Neural progenitor cell (in vitro differentiated cells): ENCODE data around the gene NR3C2. TPM values are rescaled to one million over a fixed set of nuclear protein-coding genes. Genes with fewer than 3 reads are reported as not detected.
"Not testable (repeated sequence)": the region's sequence is repeated elsewhere in the genome, so short reads cannot be mapped to it uniquely, and the experiment has no call there.

Experiments used
- DNase-seq: peaks from one replicate; pipeline ENCODE4 v3.0.0-alpha.2; 2016; ENCODE audit warnings: low spot score
- H2AFZ ChIP-seq: fragments of 200-600 bp; sonication (generic); replicated peaks from 2 replicates; pipeline ENCODE4 v1.6.1; 2016; ENCODE audit warnings: antibody characterized with exemption
- H3F3A ChIP-seq: fragments of 200-600 bp; sonication (generic); 2 replicates; pipeline ENCODE4 v1.6.1; 2016; ENCODE audit warnings: antibody characterized with exemption, low read depth
- H3K27ac ChIP-seq: fragments of 200-600 bp; sonication (generic); 2 replicates; pipeline ENCODE4 v1.5.1; 2016; ENCODE audit warnings: mild to moderate bottlenecking
- H3K27me3 ChIP-seq: fragments of 200-600 bp; sonication (generic); 2 replicates; pipeline ENCODE4 v1.6.1; 2016; ENCODE audit warnings: mild to moderate bottlenecking, moderate library complexity
- H3K36me3 ChIP-seq: fragments of 200-600 bp; sonication (generic); 2 replicates; pipeline ENCODE4 v1.5.1; 2016
- H3K4me1 ChIP-seq: fragments of 200-600 bp; sonication (generic); 2 replicates; pipeline ENCODE4 v1.6.1; 2016; ENCODE audit warnings: mixed run types
- H3K4me2 ChIP-seq: fragments of 200-600 bp; sonication (generic); 2 replicates; pipeline ENCODE4 v1.6.1; 2016
- H3K4me3 ChIP-seq: fragments of 200-600 bp; sonication (generic); 2 replicates; pipeline ENCODE4 v1.5.1; 2016
- H3K79me2 ChIP-seq: fragments of 200-600 bp; sonication (generic); 2 replicates; pipeline ENCODE4 v1.6.1; 2016; ENCODE audit warnings: low read depth
- H3K9ac ChIP-seq: fragments of 200-600 bp; sonication (generic); 2 replicates; pipeline ENCODE4 v1.6.1; 2016
- H3K9me3 ChIP-seq: fragments of 200-600 bp; sonication (generic); 2 replicates; pipeline ENCODE4 v1.5.1; 2016; ENCODE audit warnings: low read depth
- H4K20me1 ChIP-seq: fragments of 200-600 bp; sonication (generic); 2 replicates; pipeline ENCODE4 v1.6.1; 2016; ENCODE audit warnings: low read depth
- H3K27ac Mint-ChIP-seq: 3 replicates; pipeline ENCODE4 v1.8.0; 2021; ENCODE audit warnings: mixed read lengths
- H3K27me3 Mint-ChIP-seq: 2 replicates; pipeline ENCODE4 v1.8.0; 2022; ENCODE audit warnings: low read depth, mild to moderate bottlenecking, inconsistent platforms, moderate library complexity, mixed read lengths; ENCODE audit not compliant: insufficient read depth
- H3K36me3 Mint-ChIP-seq: 3 replicates; pipeline ENCODE4 v1.8.0; 2021; ENCODE audit warnings: mixed read lengths
- H3K4me1 Mint-ChIP-seq: 3 replicates; pipeline ENCODE4 v1.8.0; 2021; ENCODE audit warnings: mixed read lengths
- H3K4me3 Mint-ChIP-seq: 3 replicates; pipeline ENCODE4 v1.8.0; 2021; ENCODE audit warnings: mild to moderate bottlenecking, moderate library complexity, mixed read lengths
- H3K9me3 Mint-ChIP-seq: 3 replicates; pipeline ENCODE4 v1.8.0; 2020; ENCODE audit warnings: mixed read lengths
- EZH2 ChIP-seq: fragments of 200-600 bp; sonication (generic); IDR thresholded peaks from 2 replicates; pipeline ENCODE4 v1.6.1; 2017; ENCODE audit warnings: antibody characterized with exemption, mild to moderate bottlenecking, moderate library complexity
- EZH2phosphoT487 ChIP-seq: fragments of 200-600 bp; sonication (generic); IDR thresholded peaks from 2 replicates; pipeline ENCODE4 v1.6.1; 2017; ENCODE audit warnings: antibody characterized with exemption
- total RNA-seq: library from RNA; depleted of rRNA; stranded (reverse); fragments of >200 nt; gene quantifications from 2 replicates; pipeline ENCODE4 v1.2.3, GENCODE V29; 2015; ENCODE audit warnings: low replicate concordance
- TF ChIP-seq, protein P1 (sequence below): fragments of 200-600 bp; sonication (generic); IDR thresholded peaks from 2 replicates; pipeline ENCODE4 v1.5.1; 2017; ENCODE audit warnings: antibody characterized with exemption, mild to moderate bottlenecking

NR3C2 gene
- total RNA-seq, 1 donor from 2014 or later = 0.73 TPM

- H4K20me1 ChIP-seq = no peaks in the 10 kb centered on the region
- Mint-ChIP-seq H3K27me3 (peaks cover 7% of the 10 kb centered on the region), H3K9me3 (no peaks in the 10 kb centered on the region), H3K4me3 (no peak overlapping the region), H3K36me3 (no peaks in the 10 kb centered on the region), H3K27ac (no peak overlapping the region), H3K4me1 (peaks cover 30% of the 10 kb centered on the region)
- peaks cover 3% of the 10 kb centered on the region for H3K36me3 ChIP-seq
- TF ChIP-seq EZH2 = no peak
- TF ChIP-seq, protein P1, sequence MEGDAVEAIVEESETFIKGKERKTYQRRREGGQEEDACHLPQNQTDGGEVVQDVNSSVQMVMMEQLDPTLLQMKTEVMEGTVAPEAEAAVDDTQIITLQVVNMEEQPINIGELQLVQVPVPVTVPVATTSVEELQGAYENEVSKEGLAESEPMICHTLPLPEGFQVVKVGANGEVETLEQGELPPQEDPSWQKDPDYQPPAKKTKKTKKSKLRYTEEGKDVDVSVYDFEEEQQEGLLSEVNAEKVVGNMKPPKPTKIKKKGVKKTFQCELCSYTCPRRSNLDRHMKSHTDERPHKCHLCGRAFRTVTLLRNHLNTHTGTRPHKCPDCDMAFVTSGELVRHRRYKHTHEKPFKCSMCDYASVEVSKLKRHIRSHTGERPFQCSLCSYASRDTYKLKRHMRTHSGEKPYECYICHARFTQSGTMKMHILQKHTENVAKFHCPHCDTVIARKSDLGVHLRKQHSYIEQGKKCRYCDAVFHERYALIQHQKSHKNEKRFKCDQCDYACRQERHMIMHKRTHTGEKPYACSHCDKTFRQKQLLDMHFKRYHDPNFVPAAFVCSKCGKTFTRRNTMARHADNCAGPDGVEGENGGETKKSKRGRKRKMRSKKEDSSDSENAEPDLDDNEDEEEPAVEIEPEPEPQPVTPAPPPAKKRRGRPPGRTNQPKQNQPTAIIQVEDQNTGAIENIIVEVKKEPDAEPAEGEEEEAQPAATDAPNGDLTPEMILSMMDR = no peak
- TF ChIP-seq EZH2phosphoT487 = no peak
- H3K27me3 ChIP-seq = no peaks in the 10 kb centered on the region
- no peak overlapping the region for H2AFZ ChIP-seq
- H3K9ac ChIP-seq = no peak overlapping the region
- no peak overlapping the region for H3K27ac ChIP-seq
- no peak for DNase-seq
- peaks cover 42% of the 10 kb centered on the region for H3K4me1 ChIP-seq
- no peak overlapping the region for H3K4me3 ChIP-seq
- H3F3A ChIP-seq = peaks cover 22% of the 10 kb centered on the region
- no peaks in the 10 kb centered on the region for H3K79me2 ChIP-seq
- no peak overlapping the region for H3K4me2 ChIP-seq
- H3K9me3 ChIP-seq = no peaks in the 10 kb centered on the region
Observed at GRCh38 chr4:148200960-148201359, 241.3 kb downstream of the NR3C2 start.

DNA sequence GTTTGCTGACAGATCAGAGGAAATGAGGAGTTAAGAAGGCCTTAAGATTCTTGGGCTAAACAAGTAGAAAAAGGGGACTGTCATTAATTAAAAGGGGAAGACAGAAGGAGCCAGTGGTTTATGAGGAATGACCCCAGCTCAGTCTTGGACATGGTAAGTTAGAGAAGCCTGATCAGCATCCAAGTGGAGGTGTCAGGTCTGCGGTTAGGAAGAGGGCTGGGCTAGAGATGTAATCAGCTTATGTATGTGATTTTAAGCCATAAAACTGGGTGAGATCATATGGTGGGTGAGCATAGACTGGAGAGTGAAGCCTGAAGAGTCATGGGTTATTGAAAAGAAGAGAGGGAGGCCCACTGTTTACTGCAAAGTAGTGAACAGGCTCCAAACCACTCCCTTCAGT is 246.1 kb downstream of the NR3C2 start:
- Mint-ChIP-seq H3K4me3 (no peak overlapping the region), H3K4me1 (no peaks in the 10 kb centered on the region), H3K36me3 (no peaks in the 10 kb centered on the region), H3K27me3 (peaks cover 7% of the 10 kb centered on the region), H3K9me3 (peaks cover 2% of the 10 kb centered on the region), H3K27ac (no peak overlapping the region)
- Histone ChIP-seq H3K79me2 (no peaks in the 10 kb centered on the region), H3K9me3 (no peaks in the 10 kb centered on the region), H3K27ac (no peak overlapping the region), H4K20me1 (no peaks in the 10 kb centered on the region), H3K4me3 (no peak overlapping the region), H3K4me2 (no peak overlapping the region), H3K9ac (no peak overlapping the region), H3K4me1 (peaks cover 4% of the 10 kb centered on the region), H3F3A (no peaks in the 10 kb centered on the region), H3K27me3 (no peaks in the 10 kb centered on the region), H3K36me3 (peaks cover 3% of the 10 kb centered on the region), H2AFZ (no peak overlapping the region)
- TF ChIP-seq EZH2phosphoT487 (no peak), EZH2 (no peak)
- TF ChIP-seq, protein P1 = no peak
- DNase-seq = no peak

GRCh38 chr4:148192526-148192925 is 249.7 kb downstream of the NR3C2 start:
- H3K27ac ChIP-seq = no peak overlapping the region
- peak overlapping the region; percentile 85 for H2AFZ ChIP-seq
- H3K4me3 ChIP-seq = no peak overlapping the region
- H3K9ac ChIP-seq = no peak overlapping the region
- H4K20me1 ChIP-seq = no peaks in the 10 kb centered on the region
- H3K9me3 ChIP-seq = no peaks in the 10 kb centered on the region
- Mint-ChIP-seq H3K4me3 (no peak overlapping the region), H3K36me3 (no peaks in the 10 kb centered on the region), H3K4me1 (no peaks in the 10 kb centered on the region), H3K27me3 (peaks cover 5% of the 10 kb centered on the region), H3K27ac (peak overlapping the region; percentile 34), H3K9me3 (peaks cover 2% of the 10 kb centered on the region)
- TF ChIP-seq EZH2phosphoT487 (no peak), EZH2 (no peak)
- TF ChIP-seq, protein P1 = no peak
- H3K4me1 ChIP-seq = no peaks in the 10 kb centered on the region
- H3F3A ChIP-seq = no peaks in the 10 kb centered on the region
- H3K27me3 ChIP-seq = no peaks in the 10 kb centered on the region
- DNase-seq = no peak
- no peaks in the 10 kb centered on the region for H3K36me3 ChIP-seq
- no peak overlapping the region for H3K4me2 ChIP-seq
- H3K79me2 ChIP-seq = no peaks in the 10 kb centered on the region

- H3K79me2 ChIP-seq, H3K9ac ChIP-seq, H3K36me3 ChIP-seq, H3K36me3 Mint-ChIP-seq, H3K9me3 ChIP-seq, H3K27ac Mint-ChIP-seq, H3F3A ChIP-seq, H4K20me1 ChIP-seq, H3K4me2 ChIP-seq, DNase-seq, H3K9me3 Mint-ChIP-seq, H3K4me3 ChIP-seq, H3K4me1 ChIP-seq, H3K27ac ChIP-seq, H3K27me3 ChIP-seq, H3K4me3 Mint-ChIP-seq, H3K4me1 Mint-ChIP-seq, H2AFZ ChIP-seq: not testable (repeated sequence)
- peaks cover 11% of the 10 kb centered on the region for H3K27me3 Mint-ChIP-seq
Observed at GRCh38 chr4:148187454-148188222, 254.6 kb downstream of the NR3C2 start.
